Kidney capillary endothelial cell (primary cell): ENCODE data around the gene ADCY6.

ENCODE experiments used
- DNase-seq: peaks from one replicate; pipeline ENCODE4 v3.0.0-alpha.2; 2018; ENCODE audit warnings: low spot score

ADCY6 gene

GRCh38 chr12:48782457-48783395, 6.2 kb downstream of the ADCY6 start:
- DNase-seq: no peak

- DNase-seq: no peak
Measured at GRCh38 chr12:48781750-48782456, 7.0 kb downstream of the ADCY6 start.

- DNase-seq: no peak
Measured at GRCh38 chr12:48780381-48781025, 8.4 kb downstream of the ADCY6 start.

GRCh38 chr12:48779869-48780268, 9.0 kb downstream of the ADCY6 start:
- peak; percentile 56 for DNase-seq

- DNase-seq: no peak
Measured at GRCh38 chr12:48777501-48778400, 11.1 kb downstream of the ADCY6 start.

- no peak for DNase-seq
Measured at GRCh38 chr12:48776956-48777355, 11.9 kb downstream of the ADCY6 start.

GRCh38 chr12:48775991-48776649, 12.8 kb downstream of the ADCY6 start:
- no peak for DNase-seq

GRCh38 chr12:48775299-48775698, 13.6 kb downstream of the ADCY6 start:
- DNase-seq: no peak

- DNase-seq: no peak
Measured at GRCh38 chr12:48774516-48774915, 14.4 kb downstream of the ADCY6 start.

- DNase-seq: no peak
Measured at GRCh38 chr12:48773686-48774085, 15.2 kb downstream of the ADCY6 start.

- DNase-seq: no peak
Measured at GRCh38 chr12:48771588-48772112, 17.2 kb downstream of the ADCY6 start.

GRCh38 chr12:48770756-48771155, 18.1 kb downstream of the ADCY6 start:
- DNase-seq: no peak

GRCh38 chr12:48768736-48769135, 20.2 kb downstream of the ADCY6 start:
- no peak for DNase-seq

- no peak for DNase-seq
Measured at GRCh38 chr12:48768147-48768546, 20.7 kb downstream of the ADCY6 start.

GRCh38 chr12:48767521-48767920, 21.4 kb downstream of the ADCY6 start:
- DNase-seq: no peak

- no peak for DNase-seq
Measured at GRCh38 chr12:48767047-48767446, 21.8 kb downstream of the ADCY6 start.

GRCh38 chr12:48765753-48766162, 23.1 kb downstream of the ADCY6 start:
- DNase-seq: no peak

- no peak for DNase-seq
Measured at GRCh38 chr12:48764521-48764920, 24.4 kb downstream of the ADCY6 start.

GRCh38 chr12:48758737-48759136, 30.2 kb downstream of the ADCY6 start:
- no peak for DNase-seq

- no peak for DNase-seq
Measured at GRCh38 chr12:48758186-48758585, 30.7 kb downstream of the ADCY6 start.
